Small intestine (tissue), 7 donors: ENCODE measurements around the gene PRPF19. TPM values are rescaled to one million over a fixed set of nuclear protein-coding genes. Genes with fewer than 3 reads are reported as not detected.
A peak's percentile ranks its signal among the peaks of the same experiment; 100 is the strongest.
"Not testable (repeated sequence)": the region's sequence is repeated elsewhere in the genome, so short reads cannot be mapped to it uniquely, and the experiment has no call there.

Experiments used
- DNase-seq, 2 donors: peaks; one replicate each; pipeline versions ENCODE4 v3.0.0 to v3.0.0-alpha.2; 2013
- FAIRE-seq: peaks from 2 replicates; lab custom pipeline; 2012; peaks lifted over from hg19 to GRCh38; lab: Jason Lieb, UNC
- H3K27ac ChIP-seq, 3 donors: one replicate each; pipeline ENCODE4 v1.5.1; 2013; ENCODE audit warnings: low read length in 2 of 3, mild to moderate bottlenecking in 2 of 3, control low read depth in 1 of 3, inconsistent platforms in 1 of 3, low read depth in 1 of 3, moderate library complexity in 1 of 3
- H3K27me3 ChIP-seq, 3 donors: one replicate each; pipeline ENCODE4 v1.6.1; 2013; ENCODE audit warnings: low read length in 3 of 3, inconsistent platforms in 1 of 3; ENCODE audit not compliant: control insufficient read depth in 3 of 3, insufficient read depth in 3 of 3
- H3K36me3 ChIP-seq, 3 donors: one replicate each; pipeline ENCODE4 v1.6.1; 2013; ENCODE audit warnings: low read length in 3 of 3, inconsistent platforms in 1 of 3, low read depth in 1 of 3, mild to moderate bottlenecking in 1 of 3, moderate library complexity in 1 of 3; ENCODE audit not compliant: control insufficient read depth in 3 of 3, insufficient read depth in 2 of 3
- H3K4me1 ChIP-seq, 3 donors: one replicate each; pipeline ENCODE4 v1.6.1; 2013; ENCODE audit warnings: low read length in 2 of 3, inconsistent platforms in 1 of 3, low read depth in 1 of 3, mild to moderate bottlenecking in 1 of 3, moderate library complexity in 1 of 3; ENCODE audit not compliant: control insufficient read depth in 3 of 3, insufficient read depth in 2 of 3
- H3K4me3 ChIP-seq, 3 donors: one replicate each; pipeline ENCODE4 v1.5.1; 2013; ENCODE audit warnings: low read length in 3 of 3, control low read depth in 1 of 3, inconsistent platforms in 1 of 3, low read depth in 1 of 3, mild to moderate bottlenecking in 1 of 3, moderate library complexity in 1 of 3
- H3K9me3 ChIP-seq, 2 donors: one replicate each; pipeline ENCODE4 v1.6.1; 2013; ENCODE audit warnings: low read depth in 1 of 2, low read length in 1 of 2; ENCODE audit not compliant: control insufficient read depth in 2 of 2, insufficient read depth in 1 of 2
- WGBS, 3 donors: extraction: QIAGEN DNeasy Blood & Tissue Kit; methylation state at CpG; one replicate each; pipeline ENCODE4 v1.1.7; 2013; 5-methylcytosine and 5-hydroxymethylcytosine counted together
- polyA plus RNA-seq, 4 donors: library from polyadenylated mRNA; stranded (reverse) in 3 of 4; unstranded in 1 of 4; fragments of 200-250 nt in 3 of 4; fragments of 120-200 nt in 1 of 4; gene quantifications; one replicate each; pipeline versions ENCODE4 v1.2.1 to v1.2.3, GENCODE V29; 2013
- donor health status: healthy with polysubstance abuse.
- donor health status: control.
- donor health status: control.
- donor health status: Bipolar disorder and iron deficiency.
- donor health status: healthy.

PRPF19 gene
- polyA plus RNA-seq, 4 donors: 47.9 to 103 (median 80.7) TPM

DNA sequence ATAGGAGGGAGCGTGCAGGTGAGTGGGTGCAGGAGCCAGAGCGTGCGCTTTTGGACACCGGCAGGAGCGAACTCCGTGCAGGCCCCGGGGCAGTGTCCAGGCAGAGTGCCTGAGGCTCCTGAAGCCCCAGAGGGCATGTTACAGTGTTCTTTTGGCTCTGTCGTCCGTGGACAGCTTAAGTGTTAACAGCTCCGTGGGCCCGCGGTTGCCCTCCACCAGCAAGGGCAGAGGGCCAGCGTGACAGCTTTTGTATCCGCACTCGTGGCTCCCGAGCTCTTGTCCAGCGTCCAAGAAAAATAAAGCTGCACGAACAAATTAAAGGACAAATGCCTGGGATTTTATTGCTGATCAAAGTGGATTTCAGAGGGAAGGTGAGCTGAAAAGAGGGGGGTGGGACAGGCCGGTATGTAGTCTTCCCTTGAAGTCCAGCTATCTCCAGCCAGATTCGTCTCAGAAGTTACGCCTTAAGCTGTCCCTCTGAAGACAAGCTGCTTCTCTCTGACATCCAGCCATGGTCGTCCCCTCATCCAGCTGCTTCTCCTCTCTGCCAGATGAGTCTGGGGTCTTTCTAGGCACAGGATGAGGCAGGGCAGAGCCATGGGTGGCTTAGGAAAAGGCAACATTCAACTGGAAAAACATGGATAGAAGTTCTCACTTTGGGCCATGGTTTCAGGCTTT is 6.6 kb upstream of the PRPF19 start:
- Histone ChIP-seq H3K4me1 (peaks cover 4 to 12% (median 5%) of the 10 kb centered on the region in 3 donors), H3K9me3 (no peaks in the 10 kb centered on the region), H3K27ac (peak overlapping the region in 2 of 3 donors; percentile 95 to 96), H3K4me3 (no peak overlapping the region), H3K36me3 (no peaks in the 10 kb centered on the region), H3K27me3 (no peaks in the 10 kb centered on the region)
- DNase-seq (no peak), FAIRE-seq (no peak)
- 83 to 87% (median 87%) methylated on average over 22 of the region's 22 CpGs for WGBS, 3 donors

GRCh38 chr11:60912223-60912850 is 6.0 kb upstream of the PRPF19 start:
- no peaks in the 10 kb centered on the region for H3K36me3 ChIP-seq
- DNase-seq (no peak), FAIRE-seq (no peak)
- no peak overlapping the region for H3K4me3 ChIP-seq
- no peaks in the 10 kb centered on the region for H3K27me3 ChIP-seq
- H3K9me3 ChIP-seq: no peaks in the 10 kb centered on the region
- no peak overlapping the region for H3K27ac ChIP-seq
- WGBS, 3 donors: 71 to 84% (median 73%) methylated on average over 12 of the region's 12 CpGs
- H3K4me1 ChIP-seq: peaks cover 4 to 12% (median 5%) of the 10 kb centered on the region in 3 donors

DNA sequence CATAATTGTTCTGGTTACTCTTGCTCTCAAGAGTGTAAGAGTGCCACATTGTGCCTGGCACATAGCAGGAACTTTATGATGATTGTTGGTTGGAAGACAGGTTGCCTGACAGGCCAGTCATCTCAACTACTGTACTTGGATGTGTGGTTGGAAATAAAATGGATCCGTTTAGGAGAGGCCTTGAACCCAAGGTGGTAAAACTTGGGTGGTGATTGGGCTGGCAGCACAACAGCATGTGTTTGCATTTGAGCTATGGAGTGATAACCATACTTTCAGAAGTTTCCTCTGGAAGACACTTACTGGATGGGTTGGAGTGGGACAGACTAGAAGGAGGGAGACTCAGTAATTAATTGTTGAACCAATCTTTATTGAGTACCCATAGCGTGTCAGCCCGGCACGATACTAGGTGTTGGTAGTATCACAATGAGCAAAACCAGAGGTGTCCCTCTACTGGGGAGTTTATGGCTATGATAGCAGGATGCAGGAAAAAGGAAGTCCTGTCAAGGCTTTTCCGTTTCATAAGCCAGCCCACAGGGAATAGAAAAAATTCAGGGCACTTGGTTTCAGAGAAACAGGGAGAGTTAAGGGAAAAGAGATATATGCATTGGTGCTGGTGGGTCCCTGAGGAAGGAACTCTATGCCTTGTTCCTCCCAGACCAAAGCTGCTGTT is 4.5 kb upstream of the PRPF19 start:
- DNase-seq: no peak
- H3K4me1 ChIP-seq: peaks cover 0 to 13% (median 4%) of the 10 kb centered on the region in 3 donors
- WGBS, 3 donors: 57 to 67% (median 64%) methylated on average over 5 of the region's 5 CpGs
- H3K27me3 ChIP-seq: no peaks in the 10 kb centered on the region
- H3K9me3 ChIP-seq: no peaks in the 10 kb centered on the region
- no peaks in the 10 kb centered on the region for H3K36me3 ChIP-seq
- H3K27ac ChIP-seq: peak overlapping the region in 1 of 3 donors; percentile 33
- FAIRE-seq: no peak
- no peak overlapping the region for H3K4me3 ChIP-seq

DNA sequence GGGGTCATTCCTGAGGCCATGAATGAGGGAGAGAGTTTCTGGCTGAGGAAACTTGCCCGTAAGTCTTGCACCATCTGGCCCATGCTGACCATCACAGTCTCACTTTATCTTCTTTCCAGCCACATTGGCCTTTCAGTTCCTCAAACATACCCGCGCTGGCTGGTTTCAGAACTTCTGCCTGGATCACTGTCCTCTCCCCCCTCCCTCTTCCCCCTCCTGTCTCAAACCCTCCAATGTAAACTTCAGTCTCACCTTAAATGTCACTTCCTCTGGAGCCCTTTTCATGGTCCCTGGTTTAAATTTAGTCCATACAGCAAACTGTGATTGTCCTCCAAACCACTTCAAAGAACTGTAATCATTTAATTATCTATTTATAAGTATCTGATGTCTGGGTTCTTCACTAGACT is 3.9 kb upstream of the PRPF19 start:
- Histone ChIP-seq H3K36me3 (no peaks in the 10 kb centered on the region), H3K4me1 (peaks cover 0 to 9% (median under 1%) of the 10 kb centered on the region in 3 donors), H3K9me3 (no peaks in the 10 kb centered on the region), H3K4me3 (no peak overlapping the region), H3K27ac (peak overlapping the region in 1 of 3 donors; percentile 36), H3K27me3 (no peaks in the 10 kb centered on the region)
- WGBS, 3 donors: 57 to 90% (median 75%) methylated on average over 3 of the region's 3 CpGs
- no peak for DNase-seq
- FAIRE-seq: no peak

DNA sequence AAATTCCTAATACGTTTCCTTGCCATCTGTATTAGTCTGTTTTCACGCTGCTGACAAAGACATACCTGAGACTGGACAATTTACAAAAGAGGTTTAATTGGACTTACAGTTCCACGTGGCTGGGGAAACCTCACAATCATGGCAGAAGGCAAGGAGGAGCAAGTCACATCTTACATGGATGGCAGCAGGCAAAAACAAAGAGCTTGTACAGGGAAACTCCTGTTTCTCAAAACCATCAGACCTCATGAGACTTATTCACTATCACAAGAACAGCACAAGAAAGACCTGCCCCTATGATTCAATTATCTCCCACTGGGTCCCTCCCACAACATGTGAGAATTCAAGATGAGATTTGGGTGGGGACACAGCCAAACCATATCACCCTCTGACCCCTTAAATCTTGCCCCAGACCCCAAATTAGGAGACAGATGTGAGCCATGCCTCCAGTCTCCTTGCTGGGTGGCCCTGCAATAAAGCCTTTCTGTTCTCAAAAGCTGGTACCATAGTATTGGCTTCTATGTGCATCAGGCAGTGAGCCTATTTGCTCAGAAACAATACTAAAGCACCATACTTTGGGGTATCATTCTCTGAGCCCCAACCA is 3.4 kb upstream of the PRPF19 start:
- DNase-seq, H3K4me3 ChIP-seq, H3K36me3 ChIP-seq, H3K27me3 ChIP-seq, H3K9me3 ChIP-seq, FAIRE-seq: not testable (repeated sequence)
- 66 to 75% (median 67%) methylated on average over 3 of the region's 3 CpGs for WGBS, 3 donors
- Histone ChIP-seq H3K27ac (peak overlapping the region in 1 of 3 donors; percentile 36), H3K4me1 (peaks cover 0 to 14% (median 5%) of the 10 kb centered on the region in 3 donors)

DNA sequence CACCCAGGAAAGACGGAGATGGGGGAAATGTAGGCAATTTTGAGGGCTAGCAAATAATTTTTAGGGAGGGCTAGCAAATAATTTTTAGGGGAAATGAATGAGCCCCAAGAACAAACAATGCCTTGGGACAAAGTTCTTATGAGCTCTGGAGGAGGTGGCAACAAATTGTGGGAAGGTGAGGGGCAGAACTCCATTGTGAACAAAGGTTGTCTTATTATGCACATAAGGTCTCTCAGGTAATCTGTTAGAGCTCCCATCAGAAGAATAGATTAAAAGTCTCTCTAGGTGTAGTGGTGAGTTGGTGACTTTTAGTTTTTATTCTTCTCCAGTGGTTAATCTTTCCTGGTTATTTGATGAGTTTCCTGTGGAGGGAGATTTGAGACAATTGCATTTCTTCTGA is 2.4 kb upstream of the PRPF19 start:
- FAIRE-seq: no peak
- 20 to 61% (median 44%) methylated on average over 1 of the region's 1 CpG for WGBS, 3 donors
- DNase-seq: no peak
- Histone ChIP-seq H3K4me3 (no peak overlapping the region), H3K9me3 (no peaks in the 10 kb centered on the region), H3K27ac (no peak overlapping the region), H3K36me3 (no peaks in the 10 kb centered on the region), H3K4me1 (peaks cover 0 to 20% (median 8%) of the 10 kb centered on the region in 3 donors), H3K27me3 (no peaks in the 10 kb centered on the region)

GRCh38 chr11:60905551-60906113 is 753 bp downstream of the PRPF19 start:
- FAIRE-seq (no peak), DNase-seq (peak; percentile 58 to 77)
- Histone ChIP-seq H3K4me1 (peaks cover 0 to 15% (median 8%) of the 10 kb centered on the region in 3 donors), H3K27me3 (no peaks in the 10 kb centered on the region), H3K4me3 (peak overlapping the region; percentile 72 to 92 (median 76)), H3K36me3 (peaks cover 7 to 28% (median 8%) of the 10 kb centered on the region in 3 donors), H3K27ac (peak overlapping the region; percentile 92 to 96 (median 93)), H3K9me3 (no peaks in the 10 kb centered on the region)
- WGBS, 3 donors: 1 to 4% (median 2%) methylated on average over 16 of the region's 16 CpGs

DNA sequence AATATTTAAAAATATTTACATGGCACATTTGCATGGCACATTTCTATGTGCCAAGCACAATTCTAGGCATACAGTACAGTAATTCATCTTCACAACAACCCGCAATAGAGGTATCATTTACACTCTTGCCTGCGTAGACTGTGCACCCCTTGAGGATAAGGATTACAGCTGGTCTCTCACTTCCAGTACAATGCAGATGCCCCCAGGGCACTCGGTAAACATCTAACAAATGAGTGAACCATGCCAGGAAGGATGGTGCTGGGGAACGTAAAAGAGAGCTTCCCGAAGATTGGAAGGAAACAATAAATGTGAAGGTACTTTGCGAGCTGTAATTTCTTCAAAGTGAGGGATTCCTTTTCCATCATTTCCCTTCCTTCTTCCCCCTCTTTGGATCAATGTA is 1.3 kb downstream of the PRPF19 start:
- Histone ChIP-seq H3K4me1 (peaks cover 0 to 15% (median 8%) of the 10 kb centered on the region in 3 donors), H3K9me3 (no peaks in the 10 kb centered on the region), H3K27ac (peak overlapping the region in 2 of 3 donors; percentile 24 to 93), H3K27me3 (no peaks in the 10 kb centered on the region), H3K4me3 (peak overlapping the region in 2 of 3 donors; percentile 72 to 76), H3K36me3 (peaks cover 8 to 33% (median 12%) of the 10 kb centered on the region in 3 donors)
- 17 to 38% (median 34%) methylated on average over 6 of the region's 6 CpGs for WGBS, 3 donors
- DNase-seq (peak in 1 of 2 donors; percentile 24), FAIRE-seq (no peak)
